ENCODE data around the gene PRDM1.

Gene PRDM1

GRCh38 chr6:106122938-106123656 lies 37.0 kb downstream of the PRDM1 start:
- ATAC-seq (replicated peaks) (no peak), DNase-seq (no peak)
- H3K27ac Mint-ChIP-seq, result no peak overlapping the region
- H3K27me3 Mint-ChIP-seq, result peaks cover 0 to 8% of the 10 kb centered on the region in 2 donors
- H3K4me3 Mint-ChIP-seq, result no peak overlapping the region
- H3K9me3 Mint-ChIP-seq, result peaks cover 0 to 3% of the 10 kb centered on the region in 2 donors
- peaks cover 21 to 38% of the 10 kb centered on the region in 2 donors for H3K4me1 Mint-ChIP-seq
- H3K36me3 Mint-ChIP-seq, result peaks cover 0 to 1% of the 10 kb centered on the region in 2 donors

DNA sequence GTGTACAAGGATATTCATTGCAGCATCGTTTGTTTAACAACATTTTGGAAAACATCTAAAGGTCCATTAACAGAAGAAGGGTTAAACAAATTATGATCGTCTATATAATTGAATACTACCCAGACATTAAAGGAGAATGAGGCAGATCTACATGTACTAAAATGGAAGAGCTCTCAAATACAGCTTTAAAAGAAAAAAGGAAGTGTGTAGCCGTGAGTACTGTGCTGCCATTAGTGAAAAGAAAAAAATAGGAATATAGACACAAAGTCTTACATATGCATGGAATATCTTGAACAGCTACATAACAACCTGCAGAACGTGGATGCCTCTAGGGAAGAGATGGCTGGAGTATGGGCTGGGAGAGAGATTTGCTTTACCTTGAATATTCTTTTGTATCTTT lies 37.9 kb downstream of the PRDM1 start:
- Mint-ChIP-seq H3K4me1 (peaks cover 18 to 38% of the 10 kb centered on the region in 2 donors), H3K27me3 (peaks cover 0 to 8% of the 10 kb centered on the region in 2 donors), H3K36me3 (peaks cover 0 to 1% of the 10 kb centered on the region in 2 donors), H3K4me3 (no peak overlapping the region), H3K9me3 (peaks cover 0 to 3% of the 10 kb centered on the region in 2 donors), H3K27ac (no peak overlapping the region)
- DNase-seq (no peak), ATAC-seq (replicated peaks) (no peak)

DNA sequence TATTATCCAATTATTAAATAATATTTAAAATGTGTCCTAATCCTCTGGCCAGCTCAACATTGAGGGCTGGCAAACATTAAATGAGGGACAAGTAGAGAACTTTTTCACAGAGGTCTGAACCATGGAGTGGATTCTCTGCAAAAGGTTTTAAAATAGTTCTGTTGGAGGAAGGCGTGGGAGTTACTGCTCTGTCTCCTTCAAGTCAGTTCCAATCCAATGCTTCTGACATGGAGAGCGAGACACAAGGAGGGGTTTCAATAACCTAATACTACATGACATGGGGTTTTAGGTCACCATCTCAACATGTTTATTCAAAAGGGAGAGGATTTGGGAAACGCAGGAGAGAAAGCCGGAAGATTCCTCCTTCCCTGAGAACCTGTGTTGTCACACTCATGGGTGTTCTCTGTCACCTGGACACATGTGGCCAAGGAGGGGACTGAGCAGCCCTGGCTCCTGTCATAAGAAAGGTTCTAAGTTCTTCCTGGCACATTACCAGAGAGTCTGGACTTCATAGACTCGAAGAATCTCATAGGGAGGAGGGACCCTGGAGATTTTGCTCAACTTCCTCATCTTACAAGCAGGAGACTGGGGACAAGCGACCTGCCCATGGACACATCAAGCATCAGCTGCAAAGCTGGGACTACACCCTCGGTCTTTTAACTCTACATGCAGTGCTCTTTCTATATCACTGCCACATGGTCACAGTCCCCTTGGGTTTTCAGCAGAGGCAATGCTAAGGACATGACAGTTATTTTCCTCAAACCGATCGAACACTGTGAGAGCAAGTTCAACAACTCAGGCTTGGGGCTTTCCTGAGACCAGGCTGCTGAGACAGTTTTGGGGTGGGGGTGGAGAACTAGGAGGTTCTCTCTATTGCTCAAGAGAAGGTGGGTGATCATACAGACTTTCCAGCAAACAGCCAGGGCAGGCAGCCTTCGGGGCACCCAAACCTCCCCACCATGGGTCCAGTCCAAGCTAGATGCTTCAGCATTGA lies 38.6 kb downstream of the PRDM1 start:
- peak overlapping the region in 1 of 2 donors; percentile 29 for H3K4me3 Mint-ChIP-seq
- peak overlapping the region; percentile 5 for H3K27ac Mint-ChIP-seq
- DNase-seq (no peak), ATAC-seq (replicated peaks) (peak in 1 of 2 donors; percentile 24)
- H3K36me3 Mint-ChIP-seq, result peaks cover 0 to 1% of the 10 kb centered on the region in 2 donors
- H3K27me3 Mint-ChIP-seq, result peaks cover 0 to 8% of the 10 kb centered on the region in 2 donors
- H3K9me3 Mint-ChIP-seq, result peaks cover 0 to 3% of the 10 kb centered on the region in 2 donors
- peaks cover 15 to 31% of the 10 kb centered on the region in 2 donors for H3K4me1 Mint-ChIP-seq

DNA sequence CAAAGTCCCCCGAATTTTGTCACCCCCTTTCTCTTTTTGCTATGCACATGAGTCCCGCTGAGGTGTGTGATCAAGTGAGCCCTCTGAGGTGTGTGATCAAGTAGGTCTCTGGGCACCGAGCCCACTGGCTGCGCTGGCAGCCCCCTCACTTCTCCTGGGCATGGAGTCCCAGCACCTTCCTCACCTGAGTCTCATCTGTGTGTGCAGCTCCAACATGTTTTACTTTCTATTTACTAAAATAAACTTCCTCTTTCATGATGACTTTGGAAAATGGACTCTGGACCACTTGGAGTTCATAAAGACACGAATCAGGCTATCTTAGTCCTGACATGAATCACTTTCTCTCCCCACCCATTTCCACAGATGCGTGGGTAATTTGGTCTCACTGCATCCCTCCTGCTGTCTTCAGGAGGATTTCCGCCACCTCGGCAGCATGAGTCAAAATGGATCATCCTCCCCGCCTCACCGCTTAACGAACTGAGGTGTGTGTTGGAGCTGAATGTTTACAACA lies 39.8 kb downstream of the PRDM1 start:
- ATAC-seq (replicated peaks), result peak; percentile 59 to 81
- Mint-ChIP-seq H3K36me3 (peaks cover 0 to 1% of the 10 kb centered on the region in 2 donors), H3K9me3 (peaks cover 0 to 3% of the 10 kb centered on the region in 2 donors), H3K4me1 (peaks cover 15 to 25% of the 10 kb centered on the region in 2 donors), H3K4me3 (peak overlapping the region in 1 of 2 donors; percentile 64), H3K27ac (peak overlapping the region; percentile 93), H3K27me3 (peaks cover 0 to 8% of the 10 kb centered on the region in 2 donors)
- peak; percentile 33 for DNase-seq

GRCh38 chr6:106126482-106126881 lies 40.3 kb downstream of the PRDM1 start:
- no peak overlapping the region for H3K4me3 Mint-ChIP-seq
- DNase-seq (no peak), ATAC-seq (replicated peaks) (peak in 1 of 2 donors; percentile 3)
- no peak overlapping the region for H3K27ac Mint-ChIP-seq
- peaks cover 0 to 3% of the 10 kb centered on the region in 2 donors for H3K9me3 Mint-ChIP-seq
- H3K4me1 Mint-ChIP-seq, result peaks cover 15 to 25% of the 10 kb centered on the region in 2 donors
- peaks cover 0 to 8% of the 10 kb centered on the region in 2 donors for H3K27me3 Mint-ChIP-seq
- H3K36me3 Mint-ChIP-seq, result peaks cover 0 to 1% of the 10 kb centered on the region in 2 donors

DNA sequence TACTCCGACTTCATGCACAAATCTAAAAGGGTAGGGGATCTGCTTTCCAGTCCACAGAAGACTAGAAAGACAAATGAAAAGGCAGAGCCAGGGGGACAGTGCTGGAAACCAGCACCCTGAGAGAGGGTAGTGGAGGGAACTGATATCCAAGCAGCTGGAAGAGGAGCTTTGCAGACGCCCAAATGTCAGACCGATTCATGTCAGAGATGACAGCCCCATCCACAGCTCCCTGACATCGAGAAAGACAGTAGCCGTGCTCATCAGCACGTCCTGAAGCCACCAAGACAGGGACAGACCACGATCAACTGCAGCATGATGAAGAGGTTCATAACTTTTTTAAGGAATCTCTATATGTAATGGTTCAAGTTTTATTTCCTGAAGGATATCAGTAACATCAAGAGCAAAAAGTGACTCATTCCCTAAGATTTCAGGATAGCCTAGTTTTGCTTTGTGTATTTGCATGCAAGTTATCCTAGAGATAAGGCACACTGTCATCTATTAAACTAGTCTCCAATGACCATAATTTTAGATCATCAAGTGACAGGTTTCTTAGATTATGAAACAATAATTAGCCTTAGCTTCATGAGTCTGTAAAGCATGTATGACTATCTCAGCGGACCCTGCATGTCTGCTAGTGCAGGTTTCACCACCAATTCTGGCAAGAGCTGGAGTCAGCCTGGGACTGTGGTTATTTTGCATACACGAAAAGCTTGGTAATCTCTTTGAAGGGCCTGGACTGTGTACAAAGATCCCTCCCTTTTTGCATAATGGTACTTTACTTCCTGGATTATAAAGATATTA lies 43.0 kb downstream of the PRDM1 start:
- Mint-ChIP-seq H3K27ac (peak overlapping the region; percentile 20), H3K4me1 (peaks cover 12 to 20% of the 10 kb centered on the region in 2 donors), H3K36me3 (peaks cover 0 to 1% of the 10 kb centered on the region in 2 donors), H3K4me3 (no peak overlapping the region), H3K9me3 (peaks cover 0 to 3% of the 10 kb centered on the region in 2 donors), H3K27me3 (peaks cover 2 to 8% of the 10 kb centered on the region in 2 donors)
- ATAC-seq (replicated peaks) (no peak), DNase-seq (no peak)

GRCh38 chr6:106132153-106132698 lies 46.1 kb downstream of the PRDM1 start:
- ATAC-seq (replicated peaks), result no peak

DNA sequence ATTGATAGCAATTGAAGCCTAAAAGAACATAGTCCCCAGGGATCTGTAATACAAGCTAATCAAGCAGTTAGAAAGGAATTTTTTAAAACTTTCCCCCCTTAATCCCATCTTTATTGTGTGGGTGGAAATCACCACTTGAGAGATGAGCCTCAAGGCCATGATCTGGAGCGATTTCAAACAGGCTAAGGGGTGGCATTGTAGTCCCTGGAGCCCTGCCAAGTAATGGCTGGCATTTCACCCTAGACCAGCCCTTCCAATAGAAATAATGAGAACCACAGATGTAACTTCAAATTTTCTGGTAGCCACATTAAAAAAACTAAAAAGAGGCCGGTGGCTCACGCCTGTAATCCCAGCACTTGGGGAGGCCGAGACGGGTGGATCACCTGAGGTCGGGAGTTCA lies 46.9 kb downstream of the PRDM1 start:
- no peak overlapping the region for H3K4me3 Mint-ChIP-seq
- H3K9me3 Mint-ChIP-seq, result no peaks in the 10 kb centered on the region
- DNase-seq, result no peak
- no peak for ATAC-seq (replicated peaks)
- H3K27me3 Mint-ChIP-seq, result peaks cover 0 to 6% of the 10 kb centered on the region in 2 donors
- H3K36me3 Mint-ChIP-seq, result no peaks in the 10 kb centered on the region
- H3K4me1 Mint-ChIP-seq, result no peaks in the 10 kb centered on the region
- no peak overlapping the region for H3K27ac Mint-ChIP-seq

More at GRCh38 chr6:106132153-106132698, 46.1 kb downstream of the PRDM1 start:
- DNase-seq, result no peak
- no peaks in the 10 kb centered on the region for H3K9me3 Mint-ChIP-seq
- H3K27me3 Mint-ChIP-seq, result peaks cover 0 to 6% of the 10 kb centered on the region in 2 donors
- H3K4me3 Mint-ChIP-seq, result no peak overlapping the region
- no peak overlapping the region for H3K27ac Mint-ChIP-seq
- H3K4me1 Mint-ChIP-seq, result no peaks in the 10 kb centered on the region
- H3K36me3 Mint-ChIP-seq, result no peaks in the 10 kb centered on the region

DNA sequence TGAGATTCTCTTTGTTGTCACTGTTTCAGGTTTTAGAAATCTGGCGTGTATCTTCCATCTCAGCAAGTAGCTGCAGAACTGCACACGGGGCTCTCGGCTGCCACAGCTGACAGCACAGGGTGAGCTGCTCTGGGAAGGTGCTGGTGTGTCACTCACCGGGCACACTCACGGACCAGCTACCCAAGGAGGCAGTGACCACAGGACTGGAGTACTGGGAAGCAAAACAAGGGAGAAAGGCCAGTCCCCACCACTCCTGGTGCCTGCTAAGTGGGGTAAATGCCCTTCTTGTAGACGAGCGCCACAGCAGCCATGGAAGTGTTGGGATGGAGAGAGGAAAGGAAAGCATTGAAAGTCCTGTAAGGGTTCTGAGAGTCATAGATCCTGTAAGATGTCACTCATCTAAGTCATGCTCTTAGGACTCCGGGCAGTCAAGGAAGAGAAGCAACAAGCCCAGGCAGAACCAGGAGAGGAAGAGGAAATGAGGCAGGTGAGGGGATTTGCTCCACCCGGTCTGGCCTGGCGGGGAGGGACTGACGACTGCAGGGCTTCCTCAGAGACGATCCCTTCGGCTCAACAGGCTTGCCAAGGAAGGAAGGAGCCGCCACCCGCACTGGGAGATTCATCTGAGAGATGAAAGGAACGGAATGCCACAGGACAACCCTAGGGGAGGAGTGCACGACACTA lies 48.1 kb downstream of the PRDM1 start:
- Mint-ChIP-seq H3K27ac (no peak overlapping the region), H3K4me1 (peaks cover 0 to 2% of the 10 kb centered on the region in 2 donors), H3K4me3 (no peak overlapping the region), H3K36me3 (no peaks in the 10 kb centered on the region), H3K9me3 (no peaks in the 10 kb centered on the region), H3K27me3 (peaks cover 0 to 6% of the 10 kb centered on the region in 2 donors)
- DNase-seq (no peak), ATAC-seq (replicated peaks) (no peak)

- H3K4me1 Mint-ChIP-seq, result peaks cover 0 to 2% of the 10 kb centered on the region in 2 donors
- no peak overlapping the region for H3K27ac Mint-ChIP-seq
- H3K27me3 Mint-ChIP-seq, result peaks cover 0 to 6% of the 10 kb centered on the region in 2 donors
- DNase-seq (no peak), ATAC-seq (replicated peaks) (no peak)
- H3K4me3 Mint-ChIP-seq, result no peak overlapping the region
- no peaks in the 10 kb centered on the region for H3K36me3 Mint-ChIP-seq
- no peaks in the 10 kb centered on the region for H3K9me3 Mint-ChIP-seq
Observed at GRCh38 chr6:106134906-106135634, 48.9 kb downstream of the PRDM1 start.

GRCh38 chr6:106135911-106136571 lies 49.9 kb downstream of the PRDM1 start:
- peaks cover 0 to 2% of the 10 kb centered on the region in 2 donors for H3K4me1 Mint-ChIP-seq
- ATAC-seq (replicated peaks) (no peak), DNase-seq (no peak)
- no peak overlapping the region for H3K27ac Mint-ChIP-seq
- no peak overlapping the region for H3K4me3 Mint-ChIP-seq
- H3K36me3 Mint-ChIP-seq, result no peaks in the 10 kb centered on the region
- peaks cover 0 to 6% of the 10 kb centered on the region in 2 donors for H3K27me3 Mint-ChIP-seq
- no peaks in the 10 kb centered on the region for H3K9me3 Mint-ChIP-seq

- ATAC-seq (replicated peaks) (no peak), DNase-seq (no peak)
- no peaks in the 10 kb centered on the region for H3K36me3 Mint-ChIP-seq
- H3K4me1 Mint-ChIP-seq, result peaks cover 8 to 9% of the 10 kb centered on the region in 2 donors
- no peak overlapping the region for H3K4me3 Mint-ChIP-seq
- no peaks in the 10 kb centered on the region for H3K9me3 Mint-ChIP-seq
- H3K27ac Mint-ChIP-seq, result no peak overlapping the region
- peaks cover 0 to 6% of the 10 kb centered on the region in 2 donors for H3K27me3 Mint-ChIP-seq
Observed at GRCh38 chr6:106136845-106137244, 50.7 kb downstream of the PRDM1 start.
